GM21825 (cell line): Measurements from ENCODE around the gene SIRT3.
"Not testable (repeated sequence)": the region's sequence is repeated elsewhere in the genome, so short reads cannot be mapped to it uniquely, and the experiment has no call there.

Source experiments
- ATAC-seq: cut with Tn5 transposase; IDR thresholded peaks from one replicate; pipeline ENCODE4 v1.9.1; 2021; ENCODE audit warnings: mild to moderate bottlenecking, moderate library complexity; ENCODE audit not compliant: unreplicated experiment

The SIRT3 gene

DNA sequence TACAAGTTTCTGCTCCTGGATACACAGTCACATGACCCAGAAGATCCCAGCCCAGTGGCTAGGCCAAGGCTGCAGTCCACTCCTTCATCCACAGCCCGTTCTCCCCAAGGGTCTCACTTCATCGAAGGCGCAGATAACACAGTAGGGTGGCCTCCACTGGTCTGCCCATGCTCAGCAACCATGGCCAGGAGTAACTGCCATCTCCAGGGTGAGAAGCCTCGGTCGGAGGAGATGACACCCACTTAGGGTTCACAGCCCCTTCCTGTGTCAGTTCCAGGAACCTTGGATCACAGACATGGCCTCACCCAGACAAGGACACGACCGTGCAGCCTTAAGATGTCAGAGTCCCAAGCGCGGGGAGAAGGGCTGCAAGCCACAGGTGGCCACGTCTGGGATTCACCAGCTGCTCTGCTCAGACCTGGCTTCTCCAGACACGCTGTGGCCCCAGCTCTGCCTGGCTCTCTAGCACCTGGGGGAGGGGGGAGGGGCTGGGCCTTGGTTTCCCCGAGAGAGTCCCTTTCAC lies 31.5 kb downstream of the SIRT3 start:
- no peak for ATAC-seq

DNA sequence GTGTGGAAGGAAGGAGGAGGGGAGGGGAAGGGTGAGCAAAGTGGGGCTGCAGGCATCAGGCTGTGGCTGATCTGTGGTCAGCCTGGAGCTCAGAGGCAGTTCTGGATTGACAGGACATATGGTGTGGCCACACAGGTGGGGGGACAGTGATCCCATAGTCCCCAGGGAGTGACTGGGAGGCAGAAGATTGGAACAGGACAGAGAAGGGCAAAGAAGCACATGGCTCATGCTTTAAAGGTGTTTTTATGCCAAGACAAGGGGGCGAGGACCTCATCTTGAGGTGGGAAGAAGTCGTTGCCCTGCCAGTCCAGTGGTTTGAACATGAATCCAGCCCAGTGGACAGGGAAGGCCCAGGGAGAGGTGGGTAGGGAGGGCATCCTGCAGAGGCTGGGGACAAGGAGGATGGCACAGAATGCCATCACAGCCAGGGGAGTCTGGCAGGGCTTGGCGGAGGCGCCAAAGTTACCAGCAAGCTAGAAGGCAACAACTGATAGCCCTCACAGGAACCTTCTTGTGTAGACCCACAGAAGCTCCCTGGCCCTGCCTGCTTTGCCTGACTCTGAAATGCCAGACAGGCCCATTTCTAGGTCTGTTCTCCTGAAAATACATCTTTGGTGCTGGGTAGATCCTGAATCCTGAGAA lies 32.1 kb downstream of the SIRT3 start:
- no peak for ATAC-seq

DNA sequence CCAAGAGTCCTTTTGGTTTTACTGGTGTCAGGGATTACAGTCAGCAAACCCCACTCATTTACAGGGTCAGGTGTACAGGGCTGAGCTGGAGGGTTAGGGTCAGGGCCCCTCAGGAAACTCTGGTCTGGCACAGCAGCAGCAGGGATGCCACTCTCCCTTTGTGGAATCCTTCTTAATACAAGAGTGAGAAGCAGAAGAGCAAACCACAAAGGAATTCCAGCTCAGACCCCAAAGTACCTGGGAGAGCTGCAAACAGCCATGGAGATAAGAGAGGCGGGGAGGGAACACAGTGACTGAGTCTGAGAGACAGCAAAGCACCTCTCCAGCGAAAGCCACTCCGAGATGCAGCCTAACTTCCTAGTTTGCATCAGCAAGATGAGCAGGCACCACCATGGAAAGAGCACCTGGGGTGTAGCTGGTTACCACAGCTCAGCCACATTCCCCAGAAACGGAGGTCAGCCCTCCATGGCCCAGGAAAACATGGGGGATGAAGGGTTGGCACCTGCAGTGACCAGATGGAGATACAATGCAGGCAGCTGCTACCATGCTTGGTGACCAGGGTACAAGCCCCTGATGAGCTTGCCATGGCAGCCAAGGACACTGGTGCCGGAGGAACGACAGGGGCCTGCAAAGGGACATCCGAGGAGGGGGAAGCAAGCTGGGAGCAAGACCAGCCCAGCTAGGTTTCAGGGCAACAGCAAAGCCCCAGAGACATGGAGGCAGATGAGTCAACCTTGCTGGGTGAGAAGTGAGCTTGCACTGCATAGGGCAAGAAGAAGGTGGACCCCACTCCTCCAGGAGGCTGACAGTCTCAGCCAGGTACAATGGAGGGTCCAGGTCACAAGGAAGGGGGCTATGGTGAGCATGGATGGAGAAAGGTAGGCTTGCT lies 32.8 kb downstream of the SIRT3 start:
- no peak for ATAC-seq

DNA sequence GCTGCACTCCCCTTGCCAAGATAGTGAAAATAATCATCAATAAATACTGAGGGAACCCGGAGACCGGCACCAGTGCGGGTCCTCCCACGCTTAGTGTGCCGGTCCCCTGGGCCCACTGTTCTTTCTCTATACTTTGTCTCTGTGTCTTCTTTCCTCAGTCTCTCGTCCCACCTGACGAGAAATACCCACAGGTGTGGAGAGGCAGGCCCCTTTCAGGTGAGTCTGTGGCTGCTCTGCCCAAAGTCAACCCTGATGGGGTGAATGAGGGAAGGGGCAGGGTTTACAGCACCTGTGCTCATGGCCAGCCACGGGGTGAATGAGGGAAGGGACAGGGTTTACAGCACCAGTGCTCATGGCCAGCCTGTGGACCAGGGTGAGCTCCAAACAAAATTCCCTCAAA lies 33.7 kb downstream of the SIRT3 start:
- no peak for ATAC-seq

DNA sequence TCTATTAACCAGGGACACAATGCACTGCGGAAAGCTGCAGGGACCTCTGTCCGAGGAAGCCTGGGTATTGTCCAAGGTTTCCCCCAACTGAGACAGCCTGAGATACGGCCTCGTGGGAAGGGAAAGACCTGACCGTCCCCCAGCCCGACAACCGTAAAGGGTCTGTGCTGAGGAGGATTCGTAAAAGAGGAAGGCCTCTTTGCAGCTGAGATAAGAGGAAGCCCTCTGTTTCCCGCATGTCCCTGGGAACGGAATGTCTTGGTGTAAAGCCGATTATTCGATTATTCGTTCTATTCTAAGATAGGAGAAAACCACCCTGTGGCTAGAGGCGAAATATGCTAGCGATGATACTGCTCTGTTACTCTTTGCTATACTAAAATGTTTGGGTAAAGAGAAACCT lies 34.2 kb downstream of the SIRT3 start:
- ATAC-seq: no peak

DNA sequence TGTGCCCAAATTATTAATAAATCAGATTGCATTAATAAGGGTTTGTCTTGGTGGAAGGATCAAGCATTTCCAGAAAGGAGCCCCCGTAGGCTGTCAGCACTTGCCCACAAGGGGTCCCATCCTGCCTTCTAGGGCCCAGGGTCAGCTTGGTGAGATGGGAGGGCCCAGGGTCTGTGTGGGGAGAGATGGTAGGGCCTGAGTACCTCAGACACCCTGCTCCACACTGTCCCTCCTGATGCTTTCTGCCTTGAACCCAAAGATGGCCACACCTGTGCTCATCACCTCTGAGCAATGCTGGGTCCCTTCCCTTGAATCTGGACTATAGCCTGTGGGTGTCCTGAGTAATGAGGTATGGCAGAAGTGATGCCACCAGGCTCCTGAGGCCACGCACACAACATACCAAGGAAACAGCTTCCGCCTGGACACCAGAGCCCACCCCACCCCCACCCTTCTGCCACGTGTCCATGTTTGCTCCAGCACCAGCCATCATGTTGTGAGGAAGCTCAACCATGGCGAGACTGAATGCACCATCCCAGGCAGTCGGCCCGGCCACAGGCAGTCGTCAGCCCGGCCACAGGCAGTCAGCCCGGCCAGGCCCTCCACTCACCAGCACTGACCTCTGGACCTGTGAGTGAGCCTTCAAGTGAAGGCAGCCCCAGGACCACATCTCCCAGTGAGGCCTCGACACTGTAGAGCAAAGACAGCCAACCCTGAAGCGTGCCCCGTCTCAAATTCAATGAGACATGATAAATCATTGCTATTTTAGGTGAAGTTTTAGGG lies 35.7 kb downstream of the SIRT3 start:
- no peak for ATAC-seq

DNA sequence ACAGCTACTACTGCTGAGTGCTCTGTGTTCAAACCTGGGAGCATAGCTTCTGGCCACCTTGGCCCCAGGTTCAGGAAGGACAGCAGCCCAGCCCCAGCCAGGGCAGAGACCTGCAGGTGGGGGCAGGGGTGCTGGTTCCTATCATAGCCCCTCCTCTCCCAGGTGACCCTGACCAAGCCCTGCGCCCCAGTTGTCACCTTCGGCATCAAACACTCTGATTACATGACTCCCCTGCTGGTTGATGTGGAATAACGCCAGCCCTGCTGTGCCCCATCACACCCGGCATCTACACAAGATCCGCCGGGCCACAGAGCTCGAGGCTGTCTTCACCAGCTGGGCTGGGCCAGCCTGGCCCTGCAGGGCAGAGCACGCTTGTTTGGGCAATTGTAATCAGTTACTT lies 36.4 kb downstream of the SIRT3 start:
- ATAC-seq: no peak

DNA sequence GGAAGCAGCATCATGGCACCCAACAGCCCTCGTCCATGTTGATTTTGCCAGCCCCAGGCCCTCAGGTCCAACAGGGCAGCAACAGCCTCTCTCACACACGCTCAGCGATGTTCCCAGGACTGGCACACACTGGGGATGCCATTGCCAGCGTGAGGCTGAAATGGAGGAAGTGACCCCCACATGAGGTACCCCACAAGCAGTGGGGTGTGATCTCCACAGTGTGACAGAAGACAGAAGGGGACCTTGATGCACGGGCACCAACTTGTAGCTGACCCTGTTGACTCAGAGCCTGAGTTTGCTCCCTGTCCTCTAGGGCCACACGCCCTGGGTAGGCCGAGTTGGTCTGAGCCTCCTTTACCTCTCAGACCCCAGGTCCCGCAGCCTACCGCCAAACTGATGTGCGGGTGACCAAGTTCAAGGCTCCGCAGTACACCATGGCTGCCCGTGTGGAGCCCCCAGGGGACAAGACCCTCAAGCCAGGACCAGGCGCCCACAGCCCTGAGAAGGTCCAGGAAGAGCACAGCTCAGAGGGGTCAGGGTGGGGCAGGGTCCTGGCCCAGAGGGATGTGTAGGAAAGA lies 37.0 kb downstream of the SIRT3 start:
- no peak for ATAC-seq

DNA sequence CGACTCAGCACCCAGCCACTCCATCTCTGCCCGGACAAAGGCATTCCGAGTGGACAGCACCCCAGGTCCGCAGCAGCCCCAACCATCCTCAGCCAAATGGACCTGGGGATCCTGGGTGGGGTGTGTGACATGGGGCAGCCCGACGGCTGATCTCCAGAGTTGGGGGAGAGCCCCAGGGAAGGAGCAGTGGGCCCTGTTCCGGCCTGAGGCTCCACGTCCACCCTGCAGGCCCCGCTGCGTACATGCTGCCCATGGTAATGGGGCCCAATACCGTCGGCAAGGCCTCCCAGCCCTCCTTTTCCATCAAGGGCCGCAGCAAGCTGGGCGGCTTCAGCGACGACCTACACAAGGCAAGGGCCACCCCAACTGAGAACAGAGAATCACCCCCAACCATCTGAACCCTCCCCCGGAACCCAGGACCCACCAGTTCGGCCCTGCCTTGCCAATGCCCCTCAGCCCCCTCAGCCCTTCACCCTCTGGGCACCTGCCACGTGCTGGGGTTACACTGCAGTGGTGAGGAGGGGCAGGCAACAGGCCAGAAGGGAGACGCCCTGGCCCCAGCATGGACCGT lies 37.8 kb downstream of the SIRT3 start:
- ATAC-seq: no peak

DNA sequence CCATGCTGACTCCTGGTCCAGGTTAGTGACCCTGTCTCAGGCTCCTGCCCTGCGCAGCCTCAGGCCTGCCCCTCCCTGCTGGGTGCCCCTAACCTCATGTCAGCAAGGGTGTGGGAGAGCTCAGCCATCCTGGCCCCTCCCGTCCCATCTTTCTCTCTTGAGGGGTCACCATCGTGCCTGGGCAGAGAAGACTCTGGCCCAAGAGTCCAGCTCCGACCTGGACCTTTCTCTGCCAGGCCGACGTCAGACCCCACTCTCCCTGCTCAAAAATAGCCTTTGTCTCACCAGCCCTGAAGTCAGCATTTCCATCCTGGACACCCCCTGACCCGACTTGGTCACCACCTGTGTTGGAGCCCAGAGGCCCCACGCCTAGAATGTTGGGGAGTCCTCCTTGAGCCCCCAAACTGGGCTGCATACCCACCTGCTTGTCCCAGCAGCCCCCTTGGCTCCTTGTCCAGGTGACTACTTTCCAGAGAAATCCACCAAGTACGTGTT lies 38.4 kb downstream of the SIRT3 start:
- ATAC-seq: no peak

DNA sequence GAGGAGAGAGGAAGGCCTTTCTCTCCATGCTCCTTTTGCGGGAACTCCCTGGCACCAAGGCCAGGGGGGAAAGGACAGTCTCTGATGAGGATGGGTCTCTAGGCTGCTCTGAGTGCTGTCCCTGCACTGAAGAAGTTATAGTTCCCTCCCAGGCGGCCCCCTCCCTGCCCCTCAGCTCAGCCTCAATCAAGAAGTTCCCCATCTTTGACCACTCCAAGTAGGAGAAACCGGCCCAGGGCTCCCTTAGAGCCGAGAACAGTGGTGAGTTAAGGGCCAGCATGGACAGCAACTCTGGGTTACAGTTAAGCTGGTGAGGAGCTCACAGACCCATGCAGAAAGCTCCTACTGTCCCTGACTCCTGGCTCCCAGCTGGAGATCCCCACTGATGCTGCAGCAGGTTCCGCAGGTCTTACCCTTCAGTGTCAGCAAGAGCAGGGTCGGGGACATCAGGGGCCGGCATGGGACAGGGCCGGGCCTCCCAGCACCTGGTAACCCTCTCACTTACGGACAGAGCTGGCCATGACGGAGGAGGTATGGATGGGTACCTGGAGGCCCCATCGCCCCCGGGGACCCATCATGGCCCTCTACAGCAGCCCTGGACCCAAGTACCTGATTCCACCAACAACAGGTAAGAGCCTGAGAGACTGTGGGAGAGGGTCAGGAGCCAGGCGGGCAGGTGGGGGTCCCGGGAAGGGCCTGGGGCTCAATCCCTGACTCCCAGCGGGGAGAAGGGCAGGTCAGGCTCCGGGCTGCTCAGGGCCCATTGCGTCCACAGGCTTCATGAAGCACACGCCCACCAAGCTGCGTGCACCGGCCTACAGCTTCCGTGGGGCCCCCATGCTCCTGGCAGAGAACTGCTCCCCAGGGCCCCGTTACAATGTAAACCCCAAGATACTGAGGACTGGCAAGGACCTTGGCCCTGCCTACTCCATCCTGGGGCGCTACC lies 39.1 kb downstream of the SIRT3 start:
- ATAC-seq: no peak

DNA sequence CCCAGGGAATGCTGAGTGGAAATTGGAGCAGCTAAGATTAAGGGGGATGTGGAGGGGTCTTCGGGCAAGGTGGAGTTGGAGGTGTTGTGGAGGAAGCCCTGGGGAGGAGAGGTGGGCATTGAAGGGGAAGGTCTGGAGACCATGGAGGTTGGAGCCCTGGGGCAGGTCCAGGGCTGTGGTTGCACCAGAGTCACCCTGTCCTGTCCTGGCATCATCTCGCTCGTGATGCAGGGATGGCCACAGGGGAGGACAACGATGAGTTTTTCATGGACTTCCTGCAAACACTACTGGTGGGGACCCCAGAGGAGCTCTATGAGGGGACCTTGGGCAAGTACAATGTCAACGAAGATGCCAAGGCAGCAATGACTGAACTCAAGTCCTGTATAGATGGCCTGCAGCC lies 42.7 kb downstream of the SIRT3 start:
- ATAC-seq: not testable (repeated sequence)

DNA sequence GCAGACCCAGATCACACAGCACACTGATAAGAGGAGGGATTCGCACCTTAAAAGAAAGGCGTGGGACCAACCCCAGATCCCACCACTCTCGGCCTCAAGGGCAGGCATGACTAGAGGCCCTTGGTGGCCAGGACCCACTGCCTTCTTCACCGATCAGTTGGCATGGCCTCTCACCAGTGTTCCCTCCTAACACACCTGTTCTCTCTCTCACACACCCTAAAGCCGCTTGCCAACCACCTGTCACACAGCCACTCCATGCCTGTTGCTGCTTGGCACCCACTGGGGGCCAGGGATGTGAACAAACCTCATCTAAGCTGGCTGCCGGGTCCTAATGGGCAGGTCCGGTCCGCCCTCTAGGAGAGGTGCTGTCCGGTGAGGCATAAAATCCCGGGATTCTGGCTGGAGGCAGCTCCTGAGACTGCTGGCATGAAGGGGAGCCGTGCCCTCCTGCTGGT lies 43.4 kb downstream of the SIRT3 start, which contains the start of gene SCGB1C1:
TSS of gene SCGB1C1 (plus strand) at position 405 of the 455 bp plus-strand sequence. CDS start at position 427, 22 bp downstream.
- not testable (repeated sequence) for ATAC-seq

DNA sequence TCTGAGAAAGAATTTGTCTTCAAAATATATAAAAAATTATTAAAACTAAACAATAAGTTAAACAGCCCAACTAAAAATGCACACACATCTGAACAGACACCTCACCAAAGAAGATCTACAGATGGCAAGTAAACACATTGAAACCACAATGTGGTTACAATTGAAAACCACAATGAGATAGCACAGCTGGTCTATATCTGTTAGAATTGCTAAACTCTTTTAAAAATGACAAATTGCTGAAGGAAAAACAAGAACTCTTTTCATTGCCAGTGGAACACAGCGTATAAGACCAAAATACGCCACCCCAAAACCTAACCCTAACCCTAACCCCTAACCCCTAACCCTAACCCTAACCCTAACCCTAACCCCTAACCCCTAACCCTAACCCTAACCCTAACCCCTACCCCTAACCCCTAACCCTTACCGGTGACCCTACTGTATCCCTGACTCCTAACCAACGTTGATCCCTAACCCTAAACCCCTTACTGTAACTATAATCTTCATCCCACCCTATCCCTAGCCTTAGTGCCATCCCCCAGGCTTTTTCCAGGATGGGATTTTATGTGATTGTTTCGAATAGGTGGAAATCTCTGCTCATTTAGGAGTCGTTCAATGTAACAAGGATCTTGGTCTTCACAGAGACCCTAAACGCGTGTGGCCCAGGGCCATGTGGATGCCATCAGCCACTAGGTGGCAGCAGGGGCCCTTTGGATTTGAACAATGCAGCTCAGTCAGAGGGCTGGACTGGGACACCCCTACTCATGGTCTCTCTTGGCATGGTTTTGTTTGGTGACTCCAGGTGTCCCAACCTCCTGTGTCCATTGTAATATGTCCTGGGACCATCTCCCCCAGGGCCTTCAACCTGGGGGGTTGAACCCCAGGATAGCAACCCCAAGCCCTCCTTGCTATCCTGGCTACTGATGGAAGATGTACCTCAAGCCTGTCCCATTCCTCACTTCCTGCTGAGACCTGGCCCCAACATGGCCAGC lies 44.4 kb downstream of the SIRT3 start:
- not testable (repeated sequence) for ATAC-seq

DNA sequence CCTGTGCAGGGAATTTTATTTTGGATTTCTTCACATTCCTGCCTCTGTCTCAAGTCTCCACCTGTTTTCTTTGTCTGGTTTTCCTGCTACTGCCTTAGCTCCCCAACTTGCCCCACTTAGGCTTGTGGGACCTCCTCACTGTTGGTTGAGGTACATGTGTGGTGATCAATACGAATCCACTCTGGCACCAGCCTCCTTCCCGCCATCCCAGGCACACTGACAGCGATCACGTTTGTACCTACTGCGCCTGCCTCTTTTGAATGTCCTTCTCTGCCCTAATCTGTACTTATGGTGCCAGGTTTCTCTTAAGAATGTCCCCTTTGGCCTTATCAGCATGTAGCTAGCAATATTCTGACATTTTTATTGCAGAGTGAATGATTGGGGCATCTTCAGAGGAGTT lies 45.6 kb downstream of the SIRT3 start:
- not testable (repeated sequence) for ATAC-seq

DNA sequence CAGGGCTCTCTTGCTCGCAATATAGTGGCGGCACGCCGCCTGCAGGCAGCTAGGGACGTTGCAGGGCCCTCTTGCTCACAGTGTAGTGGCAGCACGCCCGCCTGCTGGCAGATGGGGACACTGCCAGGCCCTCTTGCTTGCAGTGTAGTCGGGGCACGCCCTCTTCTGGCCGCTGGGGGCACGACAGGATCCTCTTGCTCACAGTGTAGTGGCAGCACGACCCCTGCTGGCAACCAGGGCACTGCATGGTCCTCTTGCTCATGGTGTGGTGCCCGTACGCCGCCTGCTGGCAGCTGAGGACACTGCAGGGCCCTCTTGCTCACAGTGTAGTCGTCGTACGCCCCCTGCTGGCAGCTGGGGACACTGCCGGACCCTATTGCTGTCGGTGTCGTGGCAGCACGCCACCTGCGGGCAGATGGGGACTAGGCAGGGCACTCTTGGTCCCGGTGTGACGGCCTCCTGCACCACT lies 46.3 kb downstream of the SIRT3 start:
- peak; percentile 75 for ATAC-seq

DNA sequence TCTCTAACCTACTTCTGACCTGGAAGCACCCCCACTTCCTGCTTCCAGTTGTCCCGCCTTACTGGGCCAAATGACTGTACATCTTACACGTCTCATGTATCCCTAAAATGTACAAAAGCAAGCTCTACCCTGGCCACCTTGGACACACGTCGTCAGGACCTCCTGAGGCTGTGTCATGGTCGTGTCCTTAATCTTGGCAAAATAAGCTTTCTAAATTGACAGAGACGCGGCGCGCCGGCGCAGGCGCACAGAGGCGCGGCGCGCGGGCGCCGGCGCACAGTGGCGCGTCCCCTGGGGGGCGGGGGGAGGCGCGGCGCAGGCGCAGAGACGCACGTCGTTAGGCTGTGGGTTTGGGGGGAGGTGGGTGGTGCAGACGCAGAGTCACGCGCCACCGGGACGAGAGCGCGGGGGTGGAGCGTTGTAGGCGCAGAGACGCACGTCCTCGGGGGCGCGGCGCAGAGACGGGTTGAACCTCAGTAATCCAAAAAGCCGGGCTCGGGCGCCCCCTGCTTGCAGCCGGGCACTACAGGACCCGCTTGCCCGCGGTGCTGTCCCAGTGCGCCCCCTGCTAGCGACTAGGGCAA lies 46.9 kb downstream of the SIRT3 start:
- ATAC-seq: not testable (repeated sequence)
